ENCODE measurements around the gene MARS1.

MARS1 gene

GRCh38 chr12:57522887-57523705 lies 35.2 kb downstream of the MARS1 start:
- TF ChIP-seq ZFX (IDR thresholded peaks at IDR 0.05; ENCODE audit: borderline replicate concordance): no peak
- H3K27ac ChIP-seq: peak overlapping the region; percentile 100

GRCh38 chr12:57523706-57524614 lies 36.1 kb downstream of the MARS1 start:
- H3K27ac ChIP-seq: peak overlapping the region; percentile 100
- TF ChIP-seq ZFX (IDR thresholded peaks at IDR 0.05; ENCODE audit: borderline replicate concordance) (no peak), CTCF (IDR thresholded peaks at IDR 0.05) (no peak)

- peak overlapping the region; percentile 100 for H3K27ac ChIP-seq
- TF ChIP-seq ZFX (IDR thresholded peaks at IDR 0.05; ENCODE audit: borderline replicate concordance) (no peak), CTCF (IDR thresholded peaks at IDR 0.05) (no peak)
Observed at GRCh38 chr12:57524814-57525614, 37.1 kb downstream of the MARS1 start.

GRCh38 chr12:57525615-57526383 lies 37.9 kb downstream of the MARS1 start:
- H3K27ac ChIP-seq: peak overlapping the region; percentile 100
- TF ChIP-seq CTCF (IDR thresholded peaks at IDR 0.05): no peak
- TF ChIP-seq ZFX (IDR thresholded peaks at IDR 0.05; ENCODE audit: borderline replicate concordance): no peak

GRCh38 chr12:57526477-57527126 lies 38.7 kb downstream of the MARS1 start:
- peak overlapping the region; percentile 100 for H3K27ac ChIP-seq
- no peak for TF ChIP-seq CTCF (IDR thresholded peaks at IDR 0.05)
- no peak for TF ChIP-seq ZFX (IDR thresholded peaks at IDR 0.05; ENCODE audit: borderline replicate concordance)

- TF ChIP-seq ZFX (IDR thresholded peaks at IDR 0.05; ENCODE audit: borderline replicate concordance) (no peak), CTCF (IDR thresholded peaks at IDR 0.05) (no peak)
- H3K27ac ChIP-seq: peak overlapping the region; percentile 100
Observed at GRCh38 chr12:57527184-57527583, 39.3 kb downstream of the MARS1 start.

All from 22Rv1 (cell line).